HG03025 (cell line): ENCODE results near the gene REL.
A peak's percentile ranks its signal among the peaks of the same experiment; 100 is the strongest.
"Not testable (repeated sequence)": the region's sequence is repeated elsewhere in the genome, so short reads cannot be mapped to it uniquely, and the experiment has no call there.

Source experiments
- ATAC-seq: cut with Tn5 transposase; IDR thresholded peaks from one replicate; pipeline ENCODE4 v1.9.1; 2021; ENCODE audit warnings: mild to moderate bottlenecking, moderate library complexity; ENCODE audit not compliant: unreplicated experiment, low FRiP score

REL gene

GRCh38 chr2:60867007-60867406 lies 14.4 kb upstream of the REL start:
- no peak for ATAC-seq

GRCh38 chr2:60867848-60868247 lies 13.5 kb upstream of the REL start:
- ATAC-seq, result no peak

GRCh38 chr2:60868589-60869273 lies 12.6 kb upstream of the REL start:
- no peak for ATAC-seq

GRCh38 chr2:60872510-60872928 lies 8.9 kb upstream of the REL start:
- no peak for ATAC-seq

- peak; percentile 70 for ATAC-seq
Observed at GRCh38 chr2:60873381-60873780, 8.0 kb upstream of the REL start.

GRCh38 chr2:60875520-60875919 lies 5.9 kb upstream of the REL start:
- ATAC-seq, result no peak

GRCh38 chr2:60880643-60881046 lies 729 bp upstream of the REL start:
- ATAC-seq, result no peak

DNA sequence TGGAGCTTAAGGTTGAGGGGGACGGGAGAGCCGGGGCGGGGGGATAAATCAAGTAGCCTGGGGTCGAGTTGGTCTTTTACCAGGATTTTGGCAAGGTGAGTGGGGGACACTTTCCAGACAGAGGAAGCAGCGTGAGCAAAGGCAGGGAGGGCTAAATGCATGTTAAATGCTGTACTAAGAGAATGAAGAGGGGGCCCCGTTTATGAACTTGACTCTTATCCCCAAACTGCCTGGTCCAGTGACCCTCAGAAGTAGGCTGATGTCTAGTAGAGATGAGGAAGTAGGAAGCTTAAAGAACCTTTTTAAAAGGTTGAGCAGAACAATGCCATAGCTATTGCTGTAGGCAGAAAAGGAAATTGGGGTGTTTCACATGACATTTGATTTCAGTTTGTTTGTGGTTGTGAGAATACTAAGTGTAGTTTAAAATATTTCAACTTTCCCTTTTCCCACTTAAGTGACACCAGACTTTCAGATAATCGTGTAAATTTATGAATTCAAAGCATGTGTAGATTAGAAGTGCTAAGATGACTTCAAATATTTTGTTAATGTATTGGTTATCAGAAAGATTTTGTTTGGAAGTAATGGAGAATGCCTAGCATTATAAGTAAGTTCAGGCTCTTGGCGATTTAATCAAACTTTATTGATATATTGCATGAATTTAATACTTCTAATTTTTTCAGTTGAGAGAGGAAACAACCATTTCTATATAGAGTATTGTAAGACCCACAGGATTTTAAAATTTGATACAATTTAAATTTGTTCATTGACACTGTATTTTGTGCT lies 1.8 kb downstream of the REL start:
- ATAC-seq, result no peak

- ATAC-seq, result no peak
Observed at GRCh38 chr2:60883896-60884295, 2.5 kb downstream of the REL start.

GRCh38 chr2:60884800-60885199 lies 3.4 kb downstream of the REL start:
- ATAC-seq, result no peak

- no peak for ATAC-seq
Observed at GRCh38 chr2:60885683-60886082, 4.3 kb downstream of the REL start.

- ATAC-seq, result no peak
Observed at GRCh38 chr2:60886991-60887390, 5.6 kb downstream of the REL start.

DNA sequence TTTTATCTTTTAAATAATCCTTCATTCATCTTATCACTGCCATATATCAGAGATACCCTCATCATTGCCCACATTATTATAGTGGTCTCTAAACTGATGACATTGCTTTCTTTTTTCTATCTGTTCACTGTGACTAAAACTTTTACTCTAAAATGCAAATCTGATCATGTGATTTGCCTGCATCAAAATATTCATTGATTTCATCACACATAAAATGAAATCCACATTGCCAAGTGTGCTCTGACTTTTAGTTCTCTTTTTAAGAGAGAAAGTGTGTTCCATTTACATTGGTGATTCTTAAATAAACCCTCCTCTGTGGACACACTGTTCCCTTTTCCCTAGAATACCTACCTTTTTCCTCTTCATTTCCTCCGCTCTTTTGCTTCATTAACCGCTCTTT lies 7.5 kb downstream of the REL start:
- no peak for ATAC-seq

GRCh38 chr2:60889581-60890392 lies 8.4 kb downstream of the REL start:
- not testable (repeated sequence) for ATAC-seq

GRCh38 chr2:60890393-60890707 lies 9.0 kb downstream of the REL start:
- no peak for ATAC-seq

DNA sequence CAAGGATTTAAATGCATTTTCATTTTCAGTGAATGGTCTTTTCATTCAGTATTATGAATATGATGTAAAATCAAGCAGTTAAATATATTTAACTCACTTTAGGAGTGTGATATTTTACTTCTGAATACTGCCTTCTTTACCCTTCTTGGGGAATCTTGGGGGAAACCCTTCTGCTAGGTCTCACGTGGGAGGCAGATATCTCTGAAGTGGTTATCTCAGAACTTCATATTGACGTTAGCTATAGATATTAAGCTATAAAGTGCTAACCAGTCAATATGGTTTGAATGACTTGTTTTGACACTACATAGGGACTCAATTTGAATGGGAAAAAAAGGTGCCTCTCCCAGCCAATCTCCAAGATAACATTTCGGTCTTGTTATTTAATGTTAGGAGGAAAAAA lies 9.8 kb downstream of the REL start:
- ATAC-seq, result no peak

DNA sequence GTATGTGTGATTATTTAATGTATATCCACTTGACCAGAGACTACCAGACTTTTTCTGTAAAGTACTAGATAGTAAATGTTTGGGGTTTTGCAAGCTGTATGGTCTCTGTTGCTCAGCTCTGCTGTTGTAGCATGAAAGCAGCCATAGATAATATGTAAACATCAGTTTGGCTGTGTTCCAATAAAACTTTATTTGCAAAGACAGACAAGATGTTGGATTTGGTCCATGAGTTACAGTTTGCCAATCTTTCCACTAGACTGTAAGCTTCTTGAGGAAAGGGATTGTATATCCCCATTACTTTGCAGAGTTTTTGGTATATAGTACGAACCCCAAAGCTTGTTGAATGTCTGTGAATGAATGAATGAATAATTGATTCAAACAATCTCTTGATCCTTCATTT lies 17.2 kb downstream of the REL start:
- no peak for ATAC-seq

GRCh38 chr2:60899230-60899891 lies 18.0 kb downstream of the REL start:
- no peak for ATAC-seq

- no peak for ATAC-seq
Observed at GRCh38 chr2:60899892-60900249, 18.5 kb downstream of the REL start.

- not testable (repeated sequence) for ATAC-seq
Observed at GRCh38 chr2:60901296-60901695, 19.9 kb downstream of the REL start.

DNA sequence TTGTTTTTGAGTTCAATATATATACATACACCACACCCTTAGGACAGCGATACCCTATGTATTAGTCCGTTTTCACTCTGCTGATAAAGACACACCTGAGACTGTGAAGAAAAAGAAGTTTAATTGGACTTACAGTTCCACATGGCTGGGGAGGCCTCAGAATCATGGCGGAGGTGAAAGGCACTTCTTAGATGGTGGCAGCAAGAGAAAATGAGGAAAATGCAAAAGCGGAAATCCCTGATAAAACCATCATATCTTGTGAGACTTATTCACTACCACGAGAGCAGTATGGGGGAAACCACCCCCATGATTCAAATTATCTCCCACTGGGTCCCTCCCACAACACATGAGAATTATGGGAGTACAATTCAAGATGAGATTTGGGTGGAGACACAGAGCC lies 24.5 kb downstream of the REL start:
- ATAC-seq, result not testable (repeated sequence)
